Stimulated activated CD8-positive, alpha-beta memory T cell treated with anti-CD3 and anti-CD28 coated beads, Interleukin-7, amount 100 ng/mL, for 1 hour (primary cell): ENCODE data around the gene COBLL1.

Source experiments
- DNase-seq, 2 donors: peaks; one replicate each; pipeline ENCODE4 v3.0.0-alpha.2; 2020; ENCODE audit warnings: low read depth in 2 of 2

The COBLL1 gene

DNA sequence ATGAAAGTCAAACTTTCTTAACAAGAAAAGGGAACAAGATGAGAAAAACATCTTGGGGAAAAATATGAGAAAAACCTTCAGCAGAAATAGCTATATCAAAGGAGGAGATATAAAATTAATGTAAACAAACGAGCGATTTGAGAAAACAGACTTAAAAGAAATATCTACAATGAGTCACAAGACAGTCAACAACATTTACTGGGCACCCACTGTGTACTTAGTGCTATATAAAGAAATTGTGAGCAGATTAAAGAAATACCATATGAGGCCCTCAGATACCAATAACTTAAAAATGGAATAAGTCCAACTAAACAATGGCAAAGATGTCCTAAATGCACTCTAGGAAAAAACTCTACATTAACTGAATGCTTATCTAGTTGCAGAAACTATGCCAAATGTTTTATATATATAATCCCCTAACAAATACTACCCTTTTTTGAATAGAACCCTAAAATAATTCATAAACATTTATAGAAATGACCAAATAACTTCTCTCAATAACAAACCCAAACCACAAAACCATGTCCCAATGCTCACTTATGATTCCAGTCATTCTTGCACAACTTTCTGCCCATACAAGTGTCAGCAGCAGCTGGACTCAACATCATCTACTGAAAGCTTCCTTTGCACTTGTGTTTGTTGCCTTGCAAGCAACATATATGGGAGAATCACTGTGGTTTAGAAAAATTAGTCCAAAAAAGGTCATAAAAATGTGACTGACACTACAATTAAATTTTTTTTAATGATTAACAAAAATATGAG is 83.5 kb downstream of the COBLL1 start:
- no peak for DNase-seq

DNA sequence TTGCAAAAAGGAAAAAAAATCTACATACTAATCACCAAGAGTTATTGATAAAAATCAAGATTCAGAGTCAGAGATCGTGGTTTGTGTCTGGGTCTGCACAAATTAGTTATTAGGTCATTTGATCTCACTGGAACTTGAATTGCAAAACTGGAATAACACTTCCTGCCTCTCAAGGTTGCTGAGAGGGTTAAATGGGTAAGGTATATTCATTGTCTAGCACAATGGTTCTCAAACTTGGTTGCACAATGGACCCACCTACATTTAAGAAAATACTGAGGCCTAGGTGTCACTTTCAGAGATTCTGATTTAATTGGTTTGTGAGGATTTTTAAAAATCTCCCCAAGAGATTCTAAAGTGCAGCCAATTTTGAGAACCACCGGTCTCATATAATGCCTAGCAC is 84.8 kb downstream of the COBLL1 start:
- no peak for DNase-seq

DNA sequence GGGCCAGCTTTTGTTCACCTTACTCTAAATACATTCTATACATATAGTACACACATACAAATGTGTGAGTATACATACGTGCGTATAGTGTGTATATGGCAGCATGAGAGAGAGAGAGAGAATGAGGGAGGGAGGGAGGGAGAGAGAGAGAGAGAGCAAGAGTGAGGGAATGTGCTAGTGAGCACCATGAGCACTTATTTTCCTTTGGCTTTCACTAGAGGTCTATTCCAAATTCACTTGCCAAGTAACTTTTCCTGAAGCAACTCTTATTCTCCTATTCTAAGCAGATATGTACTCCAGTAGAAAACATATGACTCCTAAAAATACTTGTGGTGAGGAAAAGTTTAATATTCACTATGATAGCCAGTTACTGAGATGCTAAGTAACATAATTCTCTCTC is 85.7 kb downstream of the COBLL1 start:
- no peak for DNase-seq

DNA sequence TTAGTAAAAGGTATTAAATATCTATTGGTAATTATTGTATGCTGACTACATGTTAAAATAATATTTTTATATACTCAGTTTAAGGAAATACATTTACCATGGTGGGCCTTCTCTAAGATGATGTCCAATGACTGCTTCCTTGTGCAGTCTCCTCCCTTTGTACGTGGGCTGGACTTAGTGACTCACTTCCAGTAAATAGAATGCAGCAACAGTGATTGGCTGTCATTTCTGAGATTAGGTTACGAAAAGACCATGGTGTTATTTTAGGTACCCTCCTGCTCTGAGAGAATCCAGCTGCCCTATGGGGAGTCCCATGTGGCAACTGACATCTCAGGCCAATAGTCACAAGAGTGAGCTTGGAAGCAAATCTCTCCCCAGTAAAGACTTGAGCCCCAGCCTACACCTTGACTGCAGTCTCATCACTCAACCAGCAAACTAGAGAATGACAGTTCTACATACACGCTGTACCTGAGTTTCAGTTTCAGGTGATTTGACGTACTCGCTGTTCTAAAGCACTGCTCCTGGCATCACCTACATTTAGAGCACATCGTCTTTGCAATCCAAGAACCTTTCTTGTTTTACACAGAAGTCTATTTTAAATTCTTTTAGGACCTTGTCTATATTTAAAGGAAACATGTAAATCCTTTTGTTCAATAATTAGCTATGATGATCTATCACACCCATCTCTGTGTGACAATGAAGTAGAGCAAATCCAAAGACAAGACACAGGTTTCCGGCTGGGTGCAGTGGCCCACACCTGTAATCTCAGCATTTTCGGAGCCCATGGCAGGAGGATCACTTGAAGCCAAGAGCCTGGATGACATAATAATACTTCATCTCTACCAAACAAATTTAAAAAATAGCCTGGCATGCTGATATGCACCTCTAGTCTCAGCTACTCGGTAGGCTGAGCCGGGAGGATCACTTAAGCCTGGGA is 87.2 kb downstream of the COBLL1 start:
- no peak for DNase-seq

DNA sequence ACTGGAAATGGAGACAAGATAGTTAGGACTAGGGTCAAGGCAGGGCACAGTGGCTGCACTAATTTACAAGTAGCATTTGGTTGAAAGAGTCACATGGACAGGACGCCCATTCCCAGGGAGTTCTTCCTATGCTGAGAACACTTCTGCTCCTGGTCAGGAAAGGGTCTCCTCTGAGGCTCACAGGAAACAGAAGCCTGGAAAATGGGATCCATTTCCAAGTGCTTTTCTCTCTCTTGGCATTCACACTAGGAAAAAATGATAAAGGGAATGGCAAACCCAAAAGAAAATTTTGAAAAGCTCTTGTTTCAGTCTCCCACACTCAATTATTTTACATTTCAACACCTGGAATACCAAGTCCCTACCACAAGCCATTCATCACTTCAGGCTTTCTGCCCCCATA is 88.7 kb downstream of the COBLL1 start:
- no peak for DNase-seq

DNA sequence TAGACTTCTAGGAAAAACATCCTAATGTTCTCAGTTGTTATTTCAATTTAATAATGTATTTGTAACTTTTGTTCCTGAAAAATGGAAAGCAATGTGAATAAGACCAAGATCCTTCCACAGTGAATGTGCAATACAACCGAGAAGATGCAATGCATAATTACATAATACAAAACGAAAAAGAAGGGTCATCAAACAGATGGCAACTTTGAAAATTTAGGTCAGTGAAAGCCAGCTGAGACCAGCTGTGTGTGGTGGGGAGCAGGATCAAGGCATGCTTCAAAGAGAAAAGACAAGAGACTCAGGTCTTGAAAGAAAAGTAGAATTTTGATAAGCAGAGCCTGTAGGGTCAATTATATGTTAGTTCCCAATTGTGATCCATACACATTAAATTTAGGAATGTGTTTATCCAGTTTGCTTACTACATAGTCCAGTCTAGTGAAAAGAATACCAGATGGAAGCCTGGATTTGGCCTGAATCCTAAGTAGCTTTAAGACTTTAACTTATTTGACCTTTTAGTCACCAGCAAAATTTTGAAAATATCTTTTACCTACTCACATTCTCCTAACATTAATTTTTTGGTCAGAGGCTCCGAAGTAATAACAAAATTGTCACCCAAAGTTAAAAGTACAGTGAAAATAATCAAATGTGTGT is 93.7 kb downstream of the COBLL1 start:
- no peak for DNase-seq

DNA sequence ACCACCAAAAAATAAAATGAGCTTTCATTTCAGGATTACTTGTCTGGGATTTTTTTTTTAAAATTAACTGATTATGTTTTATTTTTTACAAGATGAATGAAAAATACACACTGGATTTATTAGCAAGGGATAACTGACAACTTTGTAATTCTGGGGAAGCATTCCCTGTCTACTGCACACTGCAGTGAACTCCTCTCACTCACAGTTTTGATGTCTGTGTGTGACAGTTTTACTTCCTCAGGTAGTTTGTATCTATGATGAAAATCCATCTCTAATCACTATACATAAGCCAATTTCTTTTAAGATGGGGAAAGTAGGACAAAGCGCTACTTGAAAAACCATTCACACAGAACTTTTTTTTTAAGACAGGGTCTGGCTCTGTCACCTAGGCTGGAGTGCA is 94.5 kb downstream of the COBLL1 start:
- no peak for DNase-seq

DNA sequence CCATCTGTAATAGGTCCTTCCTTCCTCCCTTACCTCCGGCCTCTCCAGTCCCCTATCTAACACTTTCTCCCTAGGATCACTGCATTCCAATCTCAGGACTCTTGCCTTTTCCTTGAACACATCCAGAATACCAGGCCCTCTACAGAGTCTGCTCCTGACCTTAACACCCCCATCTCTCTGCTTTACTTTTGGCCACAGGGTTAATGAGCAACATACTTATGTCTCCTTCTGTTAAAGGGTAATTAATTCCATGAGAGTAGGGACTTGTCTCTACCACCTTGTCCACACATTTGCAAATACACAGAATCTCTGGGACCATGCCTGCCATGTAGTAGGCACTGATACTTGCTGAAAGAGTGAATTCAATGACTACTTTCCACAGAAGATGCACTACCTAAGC is 94.9 kb downstream of the COBLL1 start:
- DNase-seq, result no peak

DNA sequence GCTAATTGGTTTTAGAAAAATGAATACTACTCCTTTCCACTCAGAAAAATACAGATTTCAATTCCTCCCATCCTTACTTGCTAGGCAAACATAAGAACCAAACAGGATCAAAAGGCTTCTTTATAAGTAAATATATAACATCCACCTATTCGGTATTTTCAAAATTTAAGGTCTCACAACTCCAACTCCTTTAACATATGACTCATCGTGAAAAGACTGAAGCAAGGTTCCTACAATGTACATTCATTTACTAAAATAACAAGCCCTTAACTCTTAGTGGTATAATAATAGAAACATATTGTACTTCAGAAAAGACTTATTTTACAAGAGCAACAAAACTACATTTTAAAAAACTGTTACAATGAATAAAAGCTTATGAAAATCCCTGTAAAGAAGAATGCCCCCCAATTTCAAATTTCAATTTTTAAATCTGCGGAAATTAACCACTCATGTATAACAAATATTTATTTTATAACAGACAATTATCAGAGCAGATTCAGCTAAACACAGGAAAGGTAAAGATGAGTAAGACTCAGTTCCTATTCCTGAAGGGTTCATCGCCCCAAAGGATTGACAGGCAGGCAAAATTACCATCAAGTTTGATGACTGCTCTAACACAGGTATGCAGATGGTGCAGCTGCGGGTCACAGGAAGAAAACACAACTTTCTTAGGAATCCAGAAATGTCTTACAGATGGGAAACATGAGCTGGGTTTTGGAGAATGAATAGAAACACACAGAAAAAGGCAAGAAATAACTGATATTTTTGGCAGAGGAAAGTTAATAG is 96.4 kb downstream of the COBLL1 start:
- no peak for DNase-seq

DNA sequence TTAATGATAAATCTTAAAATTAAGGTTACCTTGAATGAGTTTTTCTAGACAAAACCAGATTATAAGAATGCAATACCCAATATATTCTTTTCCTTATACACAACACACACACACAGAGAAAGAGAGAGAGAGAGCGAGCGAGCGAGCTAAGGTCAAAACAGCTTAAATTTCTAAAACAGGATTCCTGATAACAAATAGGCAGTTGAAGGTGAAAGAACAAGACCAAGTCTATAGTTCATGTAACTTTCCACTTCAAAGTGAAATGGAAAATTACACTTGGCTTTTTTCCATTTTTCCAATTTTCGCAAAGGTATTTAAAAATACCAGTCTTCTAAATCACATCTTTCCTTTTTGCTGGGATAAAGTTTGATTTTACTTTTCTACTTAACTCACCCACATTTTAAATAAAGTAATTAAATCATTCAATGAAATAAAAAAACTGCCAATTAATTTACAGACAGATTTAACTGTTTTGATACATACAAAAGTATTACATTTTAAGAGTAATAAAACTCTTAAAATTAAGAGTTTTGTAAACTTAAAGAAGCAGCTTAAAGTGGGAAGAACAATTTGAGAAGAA is 98.8 kb downstream of the COBLL1 start:
- no peak for DNase-seq

DNA sequence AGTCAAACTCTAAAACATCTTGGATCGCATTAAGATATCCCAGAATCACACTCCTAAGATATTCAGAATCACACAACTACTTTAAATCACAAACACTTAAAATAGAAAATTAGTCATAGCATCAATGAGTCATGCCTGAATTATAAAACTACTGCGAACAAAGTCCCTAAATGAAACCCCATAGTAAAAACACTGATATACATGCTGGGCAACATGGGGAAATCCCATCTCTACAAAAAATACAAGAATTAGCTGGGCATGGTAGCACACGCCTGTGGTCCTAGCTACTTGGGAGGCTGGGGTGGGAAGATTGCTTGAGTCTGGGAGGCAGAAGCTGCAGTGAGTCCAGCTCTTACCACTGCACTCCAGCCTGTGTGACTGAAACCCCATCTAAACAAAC is 101.7 kb downstream of the COBLL1 start:
- no peak for DNase-seq

DNA sequence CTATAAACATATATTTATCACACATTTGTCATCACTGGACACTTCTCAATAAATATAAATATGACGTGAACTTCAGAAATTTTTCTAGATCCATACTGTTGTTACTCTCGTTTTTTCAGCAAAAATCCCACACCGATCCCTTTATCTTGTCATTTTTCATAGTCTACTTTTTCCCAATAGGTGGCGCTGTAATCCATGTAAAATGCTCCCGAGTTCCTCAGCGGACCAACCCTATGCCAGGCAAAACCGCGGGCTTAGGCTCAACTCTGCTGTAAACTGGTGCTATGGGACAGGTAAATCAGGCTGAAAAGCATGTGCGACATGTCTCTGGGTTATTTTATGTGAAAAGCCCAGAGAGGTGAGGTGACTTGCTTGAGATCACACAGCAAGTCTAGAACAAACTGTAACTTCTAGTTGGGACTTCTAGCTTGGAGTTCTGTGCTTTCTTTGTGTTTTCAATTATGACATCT is 104.0 kb downstream of the COBLL1 start:
- no peak for DNase-seq

DNA sequence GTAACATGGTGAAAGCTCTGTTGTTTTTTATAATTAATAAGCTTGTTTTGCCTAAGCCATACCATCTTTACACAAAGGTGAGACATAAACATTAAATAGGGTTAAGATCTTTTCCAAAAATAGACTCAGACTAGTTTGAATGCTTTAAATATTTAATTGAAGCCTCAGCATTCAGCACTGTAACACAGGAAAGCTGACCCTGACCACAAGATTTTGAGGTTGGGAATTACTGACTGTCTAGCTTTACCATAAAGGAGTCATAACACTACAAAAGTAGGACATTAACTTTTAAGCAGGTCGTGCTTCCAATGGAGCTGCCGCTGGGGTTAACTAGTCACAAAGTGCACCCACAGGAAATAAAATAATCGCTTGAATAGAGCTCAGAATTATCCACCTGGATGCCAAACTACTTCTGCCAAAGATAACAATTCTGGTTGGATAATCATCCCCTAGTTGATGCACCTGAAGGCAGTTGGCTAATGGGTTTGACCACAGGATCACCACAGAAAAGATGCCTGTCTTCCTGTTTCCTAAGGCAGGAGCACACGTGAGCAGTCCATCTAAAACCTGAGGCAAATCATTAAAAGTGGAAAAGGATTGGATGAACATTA is 106.2 kb downstream of the COBLL1 start:
- no peak for DNase-seq

DNA sequence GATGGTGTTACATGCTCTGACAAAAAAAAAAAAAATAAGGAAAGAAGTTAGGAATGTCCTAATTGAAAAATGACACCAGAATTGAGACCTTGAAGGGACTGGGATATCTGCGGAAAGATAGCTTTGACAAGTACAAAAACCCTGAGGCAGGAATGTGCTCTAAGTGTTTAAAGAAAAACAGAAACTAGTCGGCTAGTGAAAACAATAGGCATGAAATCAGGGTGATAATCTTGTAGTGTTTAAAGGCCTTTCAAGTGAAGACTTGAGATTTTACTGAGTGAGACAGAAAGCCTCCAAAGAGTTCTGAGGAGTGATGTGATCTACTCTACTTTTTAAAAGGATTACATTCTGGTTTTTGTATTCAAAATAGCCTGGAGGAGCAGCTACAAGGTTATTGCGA is 107.4 kb downstream of the COBLL1 start:
- DNase-seq, result no peak

DNA sequence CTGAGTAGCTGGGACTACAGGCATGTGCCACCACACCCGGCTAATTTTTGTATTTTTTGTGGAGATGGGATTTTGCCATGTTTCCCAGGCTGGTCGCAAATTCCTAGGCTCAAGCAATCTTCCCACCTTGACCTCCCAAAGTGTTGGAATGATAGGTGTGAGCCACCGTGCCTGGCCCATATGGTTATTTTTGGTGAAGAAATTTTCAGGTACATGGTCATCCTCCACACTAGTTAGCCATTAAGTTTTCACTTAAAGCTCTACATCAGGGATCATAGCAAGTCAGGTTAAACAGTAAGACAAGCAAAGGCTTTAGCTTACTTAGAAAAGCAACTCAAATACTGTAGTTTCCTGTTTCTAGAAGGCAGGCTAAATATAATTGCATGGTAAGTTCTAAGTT is 116.1 kb downstream of the COBLL1 start:
- no peak for DNase-seq

DNA sequence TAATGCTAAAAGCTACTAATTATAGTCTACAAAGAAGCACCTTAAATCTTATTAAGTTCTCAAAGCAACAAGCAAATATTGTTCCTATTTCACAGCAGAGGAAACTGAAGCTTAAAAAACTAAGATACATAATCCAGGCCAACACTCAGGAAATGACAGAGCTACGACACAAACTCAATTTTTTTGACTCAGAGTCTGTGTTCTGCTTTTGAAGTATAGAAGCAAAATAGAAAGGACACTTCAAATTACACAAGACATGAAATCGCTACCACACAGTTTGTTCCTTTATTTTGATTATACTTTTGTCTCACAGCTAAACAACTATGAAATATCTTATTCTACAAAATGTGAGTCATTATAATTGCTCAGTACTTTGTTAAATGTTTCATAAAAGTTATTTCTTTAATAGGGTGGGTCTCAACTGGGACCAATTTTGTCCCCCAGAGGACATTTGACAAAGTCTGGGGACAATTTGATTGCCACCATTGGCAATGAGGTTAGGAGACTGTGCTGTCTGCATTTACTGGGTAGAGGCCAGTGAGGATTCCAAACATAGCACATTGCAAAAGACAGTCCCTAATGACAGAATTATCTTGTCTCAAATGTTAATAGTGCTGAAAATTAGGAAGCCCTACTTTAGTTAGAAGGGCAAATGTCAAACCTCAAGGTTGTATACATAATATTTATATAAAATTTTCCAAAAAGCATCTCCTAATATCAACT is 118.8 kb downstream of the COBLL1 start:
- DNase-seq, result no peak

DNA sequence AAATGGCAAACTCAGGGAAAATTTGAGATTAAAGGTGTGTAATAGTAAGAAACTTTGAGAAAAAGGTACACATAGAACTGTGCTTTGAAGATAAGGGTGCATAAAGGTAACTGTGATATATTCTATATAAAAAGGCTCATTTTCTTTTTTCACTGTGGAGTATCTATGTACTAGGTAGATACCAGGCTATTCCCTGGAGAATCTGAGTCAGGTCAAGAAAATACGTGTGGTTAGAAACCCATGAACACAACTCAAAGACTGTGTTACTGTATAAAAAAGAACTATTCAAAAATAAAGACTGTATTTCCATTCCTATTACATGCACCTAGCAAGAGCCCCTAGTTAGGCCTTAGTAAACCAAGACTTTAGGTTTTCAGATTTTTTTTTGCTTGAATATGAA is 120.2 kb downstream of the COBLL1 start:
- no peak for DNase-seq

DNA sequence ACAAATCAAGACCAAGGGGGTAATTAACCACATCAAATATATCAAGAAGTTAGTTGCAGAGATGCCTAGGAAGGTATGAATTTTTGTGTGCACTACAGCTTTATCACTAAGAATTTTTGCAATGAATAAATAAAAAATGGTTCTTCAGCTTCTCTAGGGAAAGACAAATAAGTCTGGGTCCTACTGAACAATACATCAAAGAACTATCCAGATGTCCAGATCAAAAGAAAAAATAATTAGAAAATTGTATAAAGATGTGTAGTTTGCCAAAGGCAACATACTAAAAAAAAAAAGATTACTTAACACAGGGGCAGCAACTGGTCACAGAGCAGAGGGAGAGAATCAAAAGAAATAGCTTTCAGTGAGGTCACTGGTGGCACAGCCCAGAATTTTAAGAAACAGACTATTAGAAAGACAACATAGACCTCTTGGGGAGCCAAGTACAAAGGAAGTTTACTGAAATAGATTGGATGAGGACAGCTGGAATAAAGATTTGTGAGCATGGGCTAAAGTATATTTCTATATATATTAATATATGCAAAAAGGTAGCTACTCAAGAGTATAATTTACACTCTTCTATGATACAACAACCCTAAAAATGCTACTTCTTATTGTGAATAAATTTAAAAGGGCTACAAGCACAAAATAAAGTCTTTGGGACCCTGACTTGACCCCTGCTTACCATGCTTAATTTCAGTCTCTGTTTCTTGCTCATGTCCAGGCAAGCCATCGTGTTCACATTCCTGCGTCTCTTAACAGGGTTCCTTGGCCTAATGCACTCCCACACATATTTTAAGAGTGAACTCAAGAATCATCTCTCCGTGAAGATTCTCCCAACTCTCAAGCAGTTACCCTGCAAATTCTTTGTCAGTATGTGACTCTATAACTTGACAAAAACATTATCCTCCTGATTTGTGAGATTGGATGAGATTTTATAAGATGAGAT is 121.4 kb downstream of the COBLL1 start:
- DNase-seq, result no peak
